Lower leg skin (tissue), 3 donors: ENCODE results near the gene MYCBP2.

Experiments used
- POLR2A ChIP-seq, 2 donors: fragments of 450-650 bp; IDR thresholded peaks; one replicate each; pipeline ENCODE4 v1.6.1; 2016 to 2017; ENCODE audit warnings: antibody characterized with exemption in 2 of 2, mild to moderate bottlenecking in 1 of 2, moderate library complexity in 1 of 2
- TF ChIP-seq, protein P1 (sequence below), 3 donors: fragments of 450-650 bp; IDR thresholded peaks; one replicate each; pipeline ENCODE4 v1.5.1; 2016; ENCODE audit warnings: antibody characterized with exemption in 3 of 3, mild to moderate bottlenecking in 3 of 3, moderate library complexity in 2 of 3

DNA sequence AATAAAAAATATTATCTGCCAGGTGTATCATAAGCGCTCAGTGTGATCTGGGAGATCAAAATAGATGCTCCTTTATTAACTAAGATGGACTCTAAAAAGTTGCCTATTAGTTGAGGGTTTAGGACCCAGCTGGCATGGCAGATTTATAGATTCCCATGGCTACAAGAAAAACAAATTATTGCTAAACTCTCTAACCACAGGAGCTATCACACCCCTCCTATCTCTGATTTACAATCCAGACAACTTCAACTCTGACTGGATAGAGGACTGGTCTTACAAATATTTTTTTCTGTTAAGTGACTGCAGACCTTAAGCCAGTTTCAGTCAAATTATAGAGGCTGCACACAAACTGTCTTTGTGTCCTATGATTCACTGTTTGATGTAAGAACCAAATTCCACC is 45.4 kb upstream of the MYCBP2 start:
- TF ChIP-seq, protein P1, sequence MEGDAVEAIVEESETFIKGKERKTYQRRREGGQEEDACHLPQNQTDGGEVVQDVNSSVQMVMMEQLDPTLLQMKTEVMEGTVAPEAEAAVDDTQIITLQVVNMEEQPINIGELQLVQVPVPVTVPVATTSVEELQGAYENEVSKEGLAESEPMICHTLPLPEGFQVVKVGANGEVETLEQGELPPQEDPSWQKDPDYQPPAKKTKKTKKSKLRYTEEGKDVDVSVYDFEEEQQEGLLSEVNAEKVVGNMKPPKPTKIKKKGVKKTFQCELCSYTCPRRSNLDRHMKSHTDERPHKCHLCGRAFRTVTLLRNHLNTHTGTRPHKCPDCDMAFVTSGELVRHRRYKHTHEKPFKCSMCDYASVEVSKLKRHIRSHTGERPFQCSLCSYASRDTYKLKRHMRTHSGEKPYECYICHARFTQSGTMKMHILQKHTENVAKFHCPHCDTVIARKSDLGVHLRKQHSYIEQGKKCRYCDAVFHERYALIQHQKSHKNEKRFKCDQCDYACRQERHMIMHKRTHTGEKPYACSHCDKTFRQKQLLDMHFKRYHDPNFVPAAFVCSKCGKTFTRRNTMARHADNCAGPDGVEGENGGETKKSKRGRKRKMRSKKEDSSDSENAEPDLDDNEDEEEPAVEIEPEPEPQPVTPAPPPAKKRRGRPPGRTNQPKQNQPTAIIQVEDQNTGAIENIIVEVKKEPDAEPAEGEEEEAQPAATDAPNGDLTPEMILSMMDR (IDR thresholded peaks at IDR 0.05): no peak
- no peak for TF ChIP-seq POLR2A (IDR thresholded peaks at IDR 0.05)
